Activated CD8-positive, alpha-beta memory T cell treated with anti-CD3 and anti-CD28 coated beads for 4 hours (primary cell): Measurements from ENCODE around the gene LAMB2.

Source experiments
- DNase-seq, 2 donors: peaks; one replicate each; pipeline ENCODE4 v3.0.0-alpha.2; 2020; ENCODE audit warnings: low read depth in 2 of 2

The LAMB2 gene

DNA sequence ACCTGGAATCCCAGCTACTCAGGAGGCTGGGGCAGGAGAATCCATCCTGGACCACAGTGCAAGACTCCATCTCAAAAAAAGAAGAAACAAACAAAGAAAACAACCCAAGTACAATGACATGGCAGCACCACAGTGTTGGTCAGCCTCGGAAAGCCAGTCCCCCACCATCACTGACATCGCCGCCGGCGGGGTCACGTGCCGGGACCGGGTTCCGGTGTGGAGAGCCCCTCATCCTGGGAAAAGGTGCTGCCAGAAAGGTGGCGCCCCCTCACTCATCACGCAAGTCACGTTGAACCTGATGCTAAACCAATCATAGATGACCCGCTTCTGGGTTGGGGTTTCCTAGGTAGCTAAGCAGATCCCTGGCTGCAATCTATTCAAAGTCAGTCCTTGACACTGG, 56.7 kb downstream of the LAMB2 start:
- no peak for DNase-seq
